Measurements from ENCODE around the gene PTPRD. TPM values are rescaled to one million over a fixed set of nuclear protein-coding genes. Genes with fewer than 3 reads are reported as not detected.

PTPRD gene
- total RNA-seq, 1 donor from 2014 or later: 15.6 TPM

DNA sequence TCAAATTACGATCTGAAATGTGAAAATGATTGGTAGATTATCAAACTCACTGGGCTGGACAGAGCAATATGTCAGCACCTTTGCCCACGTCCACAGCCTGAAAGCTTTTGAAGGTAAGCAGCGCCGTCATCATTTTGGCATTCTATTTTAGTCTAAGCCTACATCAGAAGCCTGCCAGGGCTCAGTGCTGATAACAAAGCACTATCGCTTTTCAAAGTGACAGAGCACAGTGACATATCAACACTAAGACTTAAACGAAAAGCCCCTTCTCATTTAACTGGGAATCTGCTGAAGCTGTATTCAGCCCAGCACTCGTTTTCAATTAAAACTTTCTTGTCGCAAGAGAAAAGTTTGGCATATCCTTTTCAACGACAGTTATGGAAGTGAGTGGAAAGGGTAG, 1076.3 kb downstream of the PTPRD start:
- Histone ChIP-seq H3K9me3 (replicated peaks) (no peaks in the 10 kb centered on the region), H3K27ac (replicated peaks) (no peak overlapping the region), H3K4me1 (no peaks in the 10 kb centered on the region), H3K36me3 (no peaks in the 10 kb centered on the region), H3K27me3 (ENCODE audit: low read depth) (no peaks in the 10 kb centered on the region), H3K4me3 (no peak overlapping the region)
- DNase-seq: no peak
- intact Hi-C loops (cut with micrococcal nuclease): no loop called here
- TF ChIP-seq CTCF (IDR thresholded peaks at IDR 0.05; ENCODE audit: borderline replicate concordance): no peak

DNA sequence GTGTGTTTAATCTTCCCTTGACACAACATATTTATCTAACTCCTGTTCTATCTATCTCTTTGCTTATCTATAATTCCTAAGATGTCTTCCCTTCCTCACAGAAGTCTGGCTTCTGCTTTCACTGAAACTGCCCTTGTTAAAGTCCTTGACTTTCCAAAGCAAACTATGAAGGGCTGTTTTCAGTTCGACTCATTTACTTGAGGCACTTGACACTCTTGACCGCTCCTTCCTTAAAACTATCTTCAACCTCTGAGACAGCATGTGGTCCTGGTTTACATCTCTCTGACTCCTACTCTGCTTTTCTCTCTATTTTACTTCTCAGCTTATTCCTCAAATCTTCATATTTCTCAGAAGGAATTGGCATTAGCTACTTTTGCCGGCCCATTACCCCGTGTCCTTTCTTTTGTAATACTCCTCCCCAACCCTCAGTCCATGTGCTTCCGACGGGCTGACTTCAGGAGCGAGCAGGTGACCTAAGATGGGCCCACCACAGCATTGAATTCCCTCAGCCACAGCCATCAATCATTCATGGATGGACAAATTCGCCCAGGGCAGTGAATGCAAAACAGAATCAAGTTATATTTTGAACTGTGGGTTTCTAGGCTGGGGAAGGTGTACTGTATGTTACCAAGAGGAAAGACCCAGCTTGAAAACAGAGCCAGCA, 1089.2 kb downstream of the PTPRD start:
- intact Hi-C loops (cut with micrococcal nuclease): no loop called here
- Histone ChIP-seq H3K27me3 (ENCODE audit: low read depth) (no peaks in the 10 kb centered on the region), H3K4me1 (no peaks in the 10 kb centered on the region), H3K36me3 (no peaks in the 10 kb centered on the region), H3K27ac (replicated peaks) (no peak overlapping the region), H3K9me3 (replicated peaks) (no peaks in the 10 kb centered on the region), H3K4me3 (no peak overlapping the region)
- no peak for TF ChIP-seq CTCF (IDR thresholded peaks at IDR 0.05; ENCODE audit: borderline replicate concordance)
- DNase-seq: no peak

GRCh38 chr9:9522406-9522805, 1090.4 kb downstream of the PTPRD start:
- H3K4me3 ChIP-seq: no peak overlapping the region
- no peaks in the 10 kb centered on the region for H3K4me1 ChIP-seq
- no peak overlapping the region for H3K27ac ChIP-seq (replicated peaks)
- DNase-seq: no peak
- intact Hi-C loops (cut with micrococcal nuclease): no loop called here
- no peaks in the 10 kb centered on the region for H3K9me3 ChIP-seq (replicated peaks)
- no peak for TF ChIP-seq CTCF (IDR thresholded peaks at IDR 0.05; ENCODE audit: borderline replicate concordance)
- H3K27me3 ChIP-seq (ENCODE audit: low read depth): no peaks in the 10 kb centered on the region
- H3K36me3 ChIP-seq: no peaks in the 10 kb centered on the region

DNA sequence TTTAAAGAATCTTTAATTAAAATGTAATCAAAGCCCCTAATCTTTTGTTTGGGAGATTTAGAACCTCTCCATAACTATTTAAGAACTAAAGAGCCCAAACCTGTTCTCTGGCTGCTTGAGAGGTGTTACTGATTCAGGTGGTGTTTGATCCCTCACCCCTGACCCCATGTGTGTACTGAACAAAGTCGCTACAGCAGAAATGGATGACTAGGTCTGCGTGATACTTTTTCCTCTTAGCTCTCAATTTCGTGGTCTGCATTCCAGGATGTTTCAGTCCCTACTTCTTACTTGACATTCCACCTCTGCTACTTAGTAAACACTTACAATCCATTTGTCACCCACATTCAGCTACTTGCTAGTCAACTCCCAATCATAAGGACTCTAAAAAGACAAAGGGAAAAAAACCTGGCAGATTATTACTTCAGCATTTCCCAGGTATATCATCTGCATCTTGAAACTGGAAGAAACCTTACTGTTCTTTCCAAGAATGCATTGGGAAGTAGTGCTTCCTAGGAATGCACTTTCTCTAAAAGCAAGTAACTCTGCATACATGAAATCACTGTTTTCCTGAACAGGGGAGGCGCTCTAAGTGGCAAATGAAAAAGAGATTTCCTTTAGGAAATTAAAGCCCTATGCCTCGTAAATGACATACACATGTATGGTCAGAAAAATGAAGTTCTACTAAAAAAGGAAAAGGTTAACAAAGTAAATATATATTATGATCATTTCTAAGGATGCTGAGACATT, 1091.6 kb downstream of the PTPRD start:
- H3K27me3 ChIP-seq (ENCODE audit: low read depth): no peaks in the 10 kb centered on the region
- H3K4me1 ChIP-seq: no peaks in the 10 kb centered on the region
- H3K9me3 ChIP-seq (replicated peaks): no peaks in the 10 kb centered on the region
- no peak for TF ChIP-seq CTCF (IDR thresholded peaks at IDR 0.05; ENCODE audit: borderline replicate concordance)
- no peak overlapping the region for H3K27ac ChIP-seq (replicated peaks)
- no peak for DNase-seq
- no peaks in the 10 kb centered on the region for H3K36me3 ChIP-seq
- no peak overlapping the region for H3K4me3 ChIP-seq
- intact Hi-C loops (cut with micrococcal nuclease): no loop called here

DNA sequence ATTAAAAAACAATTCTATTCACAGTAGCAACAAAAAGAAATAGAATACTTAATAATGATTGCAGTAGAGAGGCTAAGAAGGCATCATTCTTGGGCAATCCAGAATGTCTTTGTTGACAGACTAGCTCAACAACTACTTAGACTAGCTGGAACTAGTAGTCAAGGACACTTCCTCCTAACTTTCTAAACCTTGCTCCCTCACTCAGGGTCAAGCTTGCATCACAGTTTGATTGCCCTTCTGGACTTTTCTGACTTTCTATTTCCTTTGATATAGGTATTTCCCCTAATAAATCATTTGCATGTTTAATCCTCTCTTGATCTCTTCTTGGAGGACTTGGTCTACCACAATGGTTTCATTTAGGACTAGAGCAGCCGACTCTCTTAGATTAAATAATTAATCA, 1107.9 kb downstream of the PTPRD start:
- H3K4me1 ChIP-seq: no peaks in the 10 kb centered on the region
- no peak overlapping the region for H3K27ac ChIP-seq (replicated peaks)
- H3K4me3 ChIP-seq: no peak overlapping the region
- peaks cover 14% of the 10 kb centered on the region for H3K9me3 ChIP-seq (replicated peaks)
- H3K27me3 ChIP-seq (ENCODE audit: low read depth): no peaks in the 10 kb centered on the region
- intact Hi-C loops (cut with micrococcal nuclease): no loop called here
- TF ChIP-seq CTCF (IDR thresholded peaks at IDR 0.05; ENCODE audit: borderline replicate concordance): no peak
- DNase-seq: no peak
- H3K36me3 ChIP-seq: no peaks in the 10 kb centered on the region
